ENCODE measurements around the gene FABP1.

GRCh38 chr2:88087073-88087472, 40.8 kb downstream of the FABP1 start:
- no peak for TF ChIP-seq POLR2A (IDR thresholded peaks at IDR 0.05)
- no peak for TF ChIP-seq CTCF (IDR thresholded peaks at IDR 0.05)
- no peak for TF ChIP-seq POLR2AphosphoS5 (IDR thresholded peaks at IDR 0.05)
- no peak for TF ChIP-seq EP300 (IDR thresholded peaks at IDR 0.05)

Data from upper lobe of left lung (tissue), 4 donors.